Common myeloid progenitor, CD34-positive (primary cell): Measurements from ENCODE around the gene CMPK2.

Experiments used
- CTCF ChIA-PET: fragments of 350-600 bp; sonication (Branson Sonifier 250); formaldehyde crosslinking; loops from one replicate; lab custom pipeline; 2021; ENCODE audit warnings: antibody characterized with exemption; lab: Charles Lee
- POLR2A ChIA-PET: fragments of 350-600 bp; sonication (Branson Sonifier 250); formaldehyde crosslinking; loops from one replicate; lab custom pipeline; 2021; ENCODE audit warnings: antibody characterized with exemption; lab: Charles Lee
- DNase-seq, 3 donors: peaks; one replicate each; pipeline versions ENCODE4 v3.0.0 to v3.0.0-alpha.2; 2013
- H3K27ac ChIP-seq, 2 experiments: 1 replicate in 1 of 2; 2 replicates in 1 of 2; pipeline ENCODE4 v1.7.0; 2013; ENCODE audit warnings: inconsistent platforms in 2 of 2, low read length in 2 of 2, mild to moderate bottlenecking in 2 of 2, low read depth in 1 of 2, moderate library complexity in 1 of 2; ENCODE audit not compliant: severe bottlenecking in 2 of 2, insufficient read depth in 1 of 2, poor library complexity in 1 of 2
- H3K27me3 ChIP-seq, 5 experiments: replicated peaks in 2 of 5; 1 replicate in 3 of 5; 2 replicates in 2 of 5; pipeline versions ENCODE4 v1.6.1 to v1.7.0; 2013; ENCODE audit warnings: low read length in 4 of 5, mild to moderate bottlenecking in 2 of 5, moderate library complexity in 2 of 5, inconsistent platforms in 1 of 5; ENCODE audit not compliant: insufficient read depth in 5 of 5, control insufficient read depth in 4 of 5
- H3K36me3 ChIP-seq, 4 experiments: 1 replicate in 2 of 4; 2 replicates in 2 of 4; pipeline versions ENCODE4 v1.6.1 to v1.7.0; 2013; ENCODE audit warnings: low read length in 3 of 4, control low read depth in 1 of 4, mild to moderate bottlenecking in 1 of 4; ENCODE audit not compliant: control insufficient read depth in 4 of 4, insufficient read depth in 4 of 4
- H3K4me1 ChIP-seq, 4 experiments: 1 replicate in 3 of 4; 2 replicates in 1 of 4; pipeline versions ENCODE4 v1.6.1 to v1.7.1; 2013; ENCODE audit warnings: low read length in 3 of 4, mild to moderate bottlenecking in 3 of 4, control low read depth in 1 of 4, inconsistent platforms in 1 of 4, moderate library complexity in 1 of 4; ENCODE audit not compliant: control insufficient read depth in 4 of 4, insufficient read depth in 4 of 4; ENCODE audit errors: control extremely low read depth in 1 of 4
- H3K4me3 ChIP-seq, 7 experiments: 1 replicate in 4 of 7; 2 replicates in 3 of 7; pipeline versions ENCODE4 v1.5.1 to v1.7.0; 2013; ENCODE audit warnings: mild to moderate bottlenecking in 7 of 7, low read length in 6 of 7, moderate library complexity in 6 of 7, inconsistent platforms in 2 of 7, low read depth in 2 of 7, control low read depth in 1 of 7; ENCODE audit not compliant: insufficient read depth in 4 of 7, control insufficient read depth in 1 of 7; ENCODE audit errors: extremely low read depth in 1 of 7
- H3K9me3 ChIP-seq, 5 experiments: 1 replicate in 4 of 5; 2 replicates in 1 of 5; pipeline versions ENCODE4 v1.6.1 to v1.7.1; 2013; ENCODE audit warnings: low read length in 4 of 5, mild to moderate bottlenecking in 2 of 5, inconsistent platforms in 1 of 5, low read depth in 1 of 5, moderate library complexity in 1 of 5; ENCODE audit not compliant: control insufficient read depth in 4 of 5, insufficient read depth in 2 of 5; ENCODE audit errors: control extremely low read depth in 1 of 5
- WGBS: methylation state at CpG from one replicate; pipeline ENCODE4 v1.1.5; 2013; ENCODE audit not compliant: insufficient coverage; 5-methylcytosine and 5-hydroxymethylcytosine counted together

Gene CMPK2

DNA sequence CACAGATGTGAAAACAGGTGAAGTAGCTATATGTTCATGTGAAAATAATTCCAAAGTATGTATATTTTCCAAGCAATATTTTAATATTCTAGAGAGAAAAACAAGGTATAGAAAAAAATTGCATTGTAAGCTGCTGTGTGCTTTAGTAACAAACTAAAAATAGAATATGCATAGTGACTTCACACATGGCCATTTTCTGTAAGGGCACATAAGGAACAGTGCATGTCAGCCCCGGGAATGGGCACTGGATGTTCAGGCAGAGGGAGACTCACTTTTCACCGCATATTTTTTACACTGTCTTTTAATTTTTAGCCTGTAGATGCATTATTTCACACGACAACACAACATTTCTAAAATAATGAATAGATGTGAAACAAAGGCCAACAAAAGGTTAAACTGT lies 46.0 kb downstream of the CMPK2 start:
- H3K27ac ChIP-seq: no peak overlapping the region
- H3K27me3 ChIP-seq: no peaks in the 10 kb centered on the region
- H3K36me3 ChIP-seq: no peaks in the 10 kb centered on the region
- no peak for DNase-seq
- no peak overlapping the region for H3K4me3 ChIP-seq
- H3K9me3 ChIP-seq: peaks cover 0 to 2% (median 0%) of the 10 kb centered on the region in 5 experiments
- no peaks in the 10 kb centered on the region for H3K4me1 ChIP-seq
- ChIA-PET POLR2A (no interaction called here), CTCF (interaction anchor here (1.2 kb wide), 1 partner anchor 38 kb away, joined by 3 read pairs; no protein-coding TSS in a partner anchor)
- WGBS: 100% methylated on average over 1 of the region's 3 CpGs

DNA sequence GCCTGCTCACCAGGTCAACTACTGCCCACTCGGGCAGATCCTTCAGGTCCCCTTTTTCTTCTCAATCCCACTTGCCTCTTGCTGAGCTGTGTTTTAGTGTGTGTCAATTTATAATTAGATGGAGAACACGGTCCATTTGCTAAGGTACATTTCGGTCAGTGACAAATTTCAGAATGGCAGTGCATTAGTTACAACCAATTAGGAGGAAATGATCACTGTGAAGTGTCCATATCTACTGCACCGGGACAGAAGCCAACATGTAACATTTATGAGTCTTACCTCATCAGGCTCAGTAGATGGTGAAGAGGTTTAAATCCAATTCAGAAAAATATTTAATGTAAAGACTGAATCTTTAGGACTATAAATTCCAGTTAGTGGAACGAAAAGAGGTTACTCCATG lies 47.7 kb downstream of the CMPK2 start:
- POLR2A ChIA-PET: no interaction called here
- Histone ChIP-seq H3K27me3 (peaks cover 0 to 2% (median 0%) of the 10 kb centered on the region in 5 experiments), H3K9me3 (peaks cover 0 to 2% (median 0%) of the 10 kb centered on the region in 5 experiments), H3K27ac (no peak overlapping the region), H3K4me1 (no peaks in the 10 kb centered on the region), H3K36me3 (no peaks in the 10 kb centered on the region), H3K4me3 (no peak overlapping the region)
- CTCF ChIA-PET: no interaction called here
- WGBS: 96% methylated on average over 4 of the region's 5 CpGs
- no peak for DNase-seq

DNA sequence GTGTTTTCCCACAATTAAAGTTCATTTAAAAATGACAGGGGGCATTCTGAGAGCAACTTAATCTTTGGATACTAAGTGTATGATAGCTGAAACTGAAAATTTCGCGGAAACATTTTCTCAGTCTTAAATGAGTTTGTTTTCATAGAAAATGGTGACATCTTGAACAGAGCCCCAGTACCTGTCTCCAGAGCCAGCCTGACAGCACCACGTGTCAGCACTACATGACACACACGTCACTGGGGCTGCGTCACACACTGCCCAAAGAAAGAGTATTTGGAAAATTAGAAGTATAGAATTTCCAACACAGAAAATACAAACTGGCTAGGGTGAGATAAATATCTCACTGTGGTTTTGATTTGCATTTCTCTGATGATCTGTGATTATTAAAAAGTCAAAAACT lies 50.8 kb downstream of the CMPK2 start:
- H3K27ac ChIP-seq: no peak overlapping the region
- WGBS: 100% methylated on average over 2 of the region's 5 CpGs
- DNase-seq: no peak
- peaks cover 0 to 2% (median 0%) of the 10 kb centered on the region in 5 experiments for H3K27me3 ChIP-seq
- H3K4me1 ChIP-seq: no peaks in the 10 kb centered on the region
- CTCF ChIA-PET: no interaction called here
- H3K4me3 ChIP-seq: no peak overlapping the region
- H3K9me3 ChIP-seq: peaks cover 0 to 2% (median 0%) of the 10 kb centered on the region in 5 experiments
- POLR2A ChIA-PET: no interaction called here
- no peaks in the 10 kb centered on the region for H3K36me3 ChIP-seq

GRCh38 chr2:6814312-6814711 lies 51.4 kb downstream of the CMPK2 start:
- H3K9me3 ChIP-seq: peaks cover 0 to 2% (median 0%) of the 10 kb centered on the region in 5 experiments
- POLR2A ChIA-PET: no interaction called here

GRCh38 chr2:6813573-6813972 lies 52.1 kb downstream of the CMPK2 start:
- H3K4me3 ChIP-seq: no peak overlapping the region

More at GRCh38 chr2:6814312-6814711, 51.4 kb downstream of the CMPK2 start:
- CTCF ChIA-PET: no interaction called here
- 91% methylated on average over 10 of the region's 10 CpGs for WGBS
- H3K27me3 ChIP-seq: peaks cover 0 to 4% (median 0%) of the 10 kb centered on the region in 5 experiments
- DNase-seq: no peak
- H3K27ac ChIP-seq: no peak overlapping the region
- H3K4me3 ChIP-seq: no peak overlapping the region
- H3K4me1 ChIP-seq: no peaks in the 10 kb centered on the region
- H3K36me3 ChIP-seq: no peaks in the 10 kb centered on the region

GRCh38 chr2:6812857-6813530 lies 52.7 kb downstream of the CMPK2 start:
- H3K9me3 ChIP-seq: peaks cover 0 to 2% (median 0%) of the 10 kb centered on the region in 5 experiments
- no peak overlapping the region for H3K4me3 ChIP-seq
- H3K27ac ChIP-seq: no peak overlapping the region
- CTCF ChIA-PET: no interaction called here
- POLR2A ChIA-PET: no interaction called here
- DNase-seq: no peak
- peaks cover 0 to 4% (median 0%) of the 10 kb centered on the region in 5 experiments for H3K27me3 ChIP-seq
- no peaks in the 10 kb centered on the region for H3K36me3 ChIP-seq
- H3K4me1 ChIP-seq: no peaks in the 10 kb centered on the region
- 91% methylated on average over 9 of the region's 12 CpGs for WGBS

More at GRCh38 chr2:6813573-6813972, 52.1 kb downstream of the CMPK2 start:
- 100% methylated on average over 2 of the region's 2 CpGs for WGBS
- Histone ChIP-seq H3K27me3 (peaks cover 0 to 4% (median 0%) of the 10 kb centered on the region in 5 experiments), H3K4me1 (no peaks in the 10 kb centered on the region), H3K9me3 (peaks cover 0 to 2% (median 0%) of the 10 kb centered on the region in 5 experiments), H3K27ac (no peak overlapping the region), H3K36me3 (no peaks in the 10 kb centered on the region)
- POLR2A ChIA-PET: no interaction called here
- CTCF ChIA-PET: no interaction called here
- no peak for DNase-seq

GRCh38 chr2:6810961-6811360 lies 54.7 kb downstream of the CMPK2 start:
- ChIA-PET CTCF (no interaction called here), POLR2A (no interaction called here)
- 97% methylated on average over 5 of the region's 6 CpGs for whole genome bisulfite sequencing
- Histone ChIP-seq H3K9me3 (peaks cover 0 to 2% (median 0%) of the 10 kb centered on the region in 5 experiments), H3K27ac (no peak overlapping the region), H3K36me3 (no peaks in the 10 kb centered on the region), H3K4me1 (no peaks in the 10 kb centered on the region), H3K4me3 (no peak overlapping the region), H3K27me3 (peaks cover 0 to 4% (median 0%) of the 10 kb centered on the region in 5 experiments)
- no peak for DNase-seq
